Measurements from ENCODE around the gene SLC1A1. TPM values are rescaled to one million over a fixed set of nuclear protein-coding genes. Genes with fewer than 3 reads are reported as not detected.
"Not testable (repeated sequence)": the region's sequence is repeated elsewhere in the genome, so short reads cannot be mapped to it uniquely, and the experiment has no call there.

SLC1A1 gene
- total RNA-seq, 1 experiment from 2014 or later, result not detected

DNA sequence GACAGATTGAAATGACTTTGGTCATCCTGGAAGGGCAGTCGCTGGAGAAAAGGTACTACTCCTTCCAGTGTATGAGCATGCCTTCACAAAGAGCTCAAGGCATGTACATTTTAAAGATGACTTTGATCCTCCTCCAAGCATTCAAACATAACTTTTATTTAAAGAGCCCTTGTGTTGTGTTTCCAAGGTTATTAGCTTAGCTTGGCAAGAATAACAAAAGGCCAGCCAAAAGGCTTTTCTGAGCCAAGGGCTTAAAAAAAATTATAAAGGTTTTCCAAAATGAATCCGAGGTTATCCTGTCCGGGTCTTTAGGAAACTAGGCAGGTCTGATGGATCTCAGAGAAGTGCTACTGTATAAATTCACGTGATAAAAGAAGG is 100.8 kb downstream of the SLC1A1 start:
- DNase-seq, result no peak
- Histone ChIP-seq H3K36me3 (no peaks in the 10 kb centered on the region), H3K4me1 (no peaks in the 10 kb centered on the region), H3K9me3 (replicated peaks) (no peaks in the 10 kb centered on the region), H3K27me3 (no peaks in the 10 kb centered on the region), H3K27ac (no peak overlapping the region), H3K4me3 (no peak overlapping the region)

DNA sequence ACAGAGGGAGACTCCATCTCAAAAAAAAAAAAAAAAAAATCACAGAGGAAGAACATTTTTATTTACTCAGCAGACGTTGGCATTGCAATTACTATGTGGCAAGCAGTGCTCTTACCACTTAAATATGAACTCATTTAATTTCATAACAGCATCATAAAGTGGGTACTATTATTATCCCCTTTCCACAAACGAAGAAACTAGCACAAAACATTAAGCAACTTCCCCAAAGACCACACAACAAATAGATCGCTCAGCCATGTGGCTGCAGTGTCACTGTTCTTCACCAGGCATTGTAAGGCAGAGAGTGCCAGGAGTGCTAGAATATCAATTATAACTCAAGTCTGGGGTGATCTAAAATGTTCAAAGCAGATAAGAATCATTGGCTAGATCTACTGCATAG is 102.0 kb downstream of the SLC1A1 start:
- no peak overlapping the region for H3K4me3 ChIP-seq
- DNase-seq, result no peak
- H3K27ac ChIP-seq, result no peak overlapping the region

DNA sequence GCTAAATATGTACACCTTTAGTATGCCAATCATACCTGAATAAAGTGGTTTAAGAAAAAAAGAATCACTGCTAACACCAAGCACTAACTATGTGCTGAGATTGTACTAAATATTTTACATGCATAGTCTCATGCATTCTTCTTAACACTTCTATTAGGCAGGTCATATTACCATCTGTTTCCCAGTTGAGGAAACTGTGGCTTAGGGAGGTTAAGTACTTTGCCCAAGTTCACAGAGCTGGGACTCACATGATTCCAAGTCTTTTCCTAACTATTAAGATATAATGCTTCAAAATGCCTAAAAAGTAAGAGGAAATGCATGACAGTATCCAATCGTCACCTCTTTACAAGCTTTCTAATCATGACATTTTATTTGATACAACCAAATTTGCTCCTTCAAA is 102.6 kb downstream of the SLC1A1 start:
- no peak overlapping the region for H3K4me3 ChIP-seq
- no peaks in the 10 kb centered on the region for H3K9me3 ChIP-seq (replicated peaks)
- H3K27me3 ChIP-seq, result no peaks in the 10 kb centered on the region
- no peak overlapping the region for H3K27ac ChIP-seq
- DNase-seq, result no peak
- H3K36me3 ChIP-seq, result no peaks in the 10 kb centered on the region
- no peaks in the 10 kb centered on the region for H3K4me1 ChIP-seq

More for the DNA sequence above, 102.0 kb downstream of the SLC1A1 start:
- Histone ChIP-seq H3K36me3 (no peaks in the 10 kb centered on the region), H3K9me3 (replicated peaks) (no peaks in the 10 kb centered on the region), H3K4me1 (no peaks in the 10 kb centered on the region), H3K27me3 (no peaks in the 10 kb centered on the region)

- Histone ChIP-seq H3K27me3 (no peaks in the 10 kb centered on the region), H3K4me1 (no peaks in the 10 kb centered on the region), H3K9me3 (replicated peaks) (no peaks in the 10 kb centered on the region), H3K27ac (no peak overlapping the region), H3K4me3 (no peak overlapping the region), H3K36me3 (no peaks in the 10 kb centered on the region)
- no peak for DNase-seq
These were observed 104.3 kb downstream of the SLC1A1 start for GRCh38 chr9:4594545-4594944.

DNA sequence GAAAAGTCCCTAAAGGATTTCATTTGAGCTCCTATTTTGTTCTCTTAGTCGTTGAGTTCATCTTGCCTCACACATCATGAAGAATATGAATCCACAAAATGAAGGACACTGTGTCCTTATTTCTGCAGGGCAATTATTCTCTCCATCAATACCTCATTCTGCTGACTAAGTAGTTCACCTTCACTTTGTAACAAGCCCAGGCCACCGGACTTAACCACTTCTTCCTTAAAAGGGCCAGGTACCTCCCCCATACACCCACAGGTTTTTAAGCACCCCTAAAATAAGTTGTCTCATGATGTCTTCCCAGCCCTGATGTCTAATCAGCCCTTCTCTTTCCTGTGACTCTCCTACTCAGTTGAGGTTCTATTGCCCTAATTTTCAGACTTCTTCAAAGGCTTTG is 104.7 kb downstream of the SLC1A1 start:
- Histone ChIP-seq H3K4me1 (no peaks in the 10 kb centered on the region), H3K27ac (no peak overlapping the region), H3K27me3 (no peaks in the 10 kb centered on the region), H3K4me3 (no peak overlapping the region), H3K9me3 (replicated peaks) (no peaks in the 10 kb centered on the region), H3K36me3 (no peaks in the 10 kb centered on the region)
- no peak for DNase-seq

- no peak for DNase-seq
- no peaks in the 10 kb centered on the region for H3K4me1 ChIP-seq
- no peaks in the 10 kb centered on the region for H3K27me3 ChIP-seq
- no peaks in the 10 kb centered on the region for H3K9me3 ChIP-seq (replicated peaks)
- H3K27ac ChIP-seq, result no peak overlapping the region
- no peak overlapping the region for H3K4me3 ChIP-seq
- H3K36me3 ChIP-seq, result no peaks in the 10 kb centered on the region
These were observed 106.1 kb downstream of the SLC1A1 start for GRCh38 chr9:4596165-4596922.

GRCh38 chr9:4600368-4600767 is 110.1 kb downstream of the SLC1A1 start:
- no peaks in the 10 kb centered on the region for H3K9me3 ChIP-seq (replicated peaks)
- H3K4me1 ChIP-seq, result no peaks in the 10 kb centered on the region
- no peak for DNase-seq
- no peak overlapping the region for H3K4me3 ChIP-seq
- H3K27ac ChIP-seq, result no peak overlapping the region
- H3K27me3 ChIP-seq, result no peaks in the 10 kb centered on the region
- H3K36me3 ChIP-seq, result no peaks in the 10 kb centered on the region

DNA sequence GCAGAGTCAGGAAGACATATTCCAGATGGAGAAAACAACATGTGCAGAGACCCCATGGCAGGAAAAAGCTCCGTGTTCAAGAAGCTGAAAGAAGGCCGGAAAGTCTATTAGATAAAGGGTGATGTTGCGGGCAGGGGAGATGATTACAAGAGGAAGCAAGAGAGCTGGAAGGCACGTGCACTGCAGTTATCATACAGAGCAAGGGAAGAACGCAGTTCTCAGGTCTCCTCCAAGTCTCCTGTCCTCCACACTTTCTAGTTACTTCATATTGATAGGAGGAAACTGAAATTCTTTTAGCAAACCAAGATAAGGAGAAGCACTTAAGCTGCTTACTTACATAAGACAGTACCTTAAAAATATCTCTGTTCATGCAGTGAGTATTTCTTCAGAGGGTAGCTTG is 113.6 kb downstream of the SLC1A1 start:
- Histone ChIP-seq H3K9me3 (replicated peaks) (no peaks in the 10 kb centered on the region), H3K4me3 (no peak overlapping the region), H3K4me1 (no peaks in the 10 kb centered on the region), H3K27ac (no peak overlapping the region), H3K27me3 (no peaks in the 10 kb centered on the region), H3K36me3 (no peaks in the 10 kb centered on the region)
- no peak for DNase-seq

GRCh38 chr9:4604678-4605095 is 114.4 kb downstream of the SLC1A1 start:
- H3K4me3 ChIP-seq, result no peak overlapping the region
- no peaks in the 10 kb centered on the region for H3K36me3 ChIP-seq
- peak; percentile 49 to 80 for DNase-seq
- no peaks in the 10 kb centered on the region for H3K9me3 ChIP-seq (replicated peaks)
- no peaks in the 10 kb centered on the region for H3K27me3 ChIP-seq
- H3K27ac ChIP-seq, result no peak overlapping the region
- H3K4me1 ChIP-seq, result no peaks in the 10 kb centered on the region

DNA sequence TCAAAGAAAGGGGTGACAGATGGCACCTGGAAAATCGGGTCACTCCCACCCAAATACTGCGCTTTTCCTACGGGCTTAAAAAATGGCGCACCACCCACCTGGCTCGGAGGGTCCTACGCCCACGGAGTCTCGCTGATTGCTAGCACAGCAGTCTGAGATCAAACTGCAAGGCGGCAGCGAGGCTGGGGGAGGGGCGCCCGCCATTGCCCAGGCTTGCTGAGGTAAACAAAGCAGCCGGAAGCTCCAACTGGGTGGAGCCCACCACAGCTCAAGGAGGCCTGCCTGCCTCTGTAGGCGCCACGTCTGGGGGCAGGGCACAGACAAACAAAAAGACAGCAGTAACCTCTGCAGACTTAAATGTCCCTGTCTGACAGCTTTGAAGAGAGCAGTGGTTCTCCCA is 115.8 kb downstream of the SLC1A1 start:
- DNase-seq; H3K27me3 ChIP-seq; H3K9me3 ChIP-seq (replicated peaks); H3K4me3 ChIP-seq; H3K4me1 ChIP-seq; H3K36me3 ChIP-seq; H3K27ac ChIP-seq: not testable (repeated sequence)

- H3K4me3 ChIP-seq, result no peak overlapping the region
- DNase-seq, result no peak
- no peaks in the 10 kb centered on the region for H3K27me3 ChIP-seq
- no peak overlapping the region for H3K27ac ChIP-seq
- no peaks in the 10 kb centered on the region for H3K9me3 ChIP-seq (replicated peaks)
- no peaks in the 10 kb centered on the region for H3K36me3 ChIP-seq
- no peaks in the 10 kb centered on the region for H3K4me1 ChIP-seq
These were observed 124.4 kb downstream of the SLC1A1 start for GRCh38 chr9:4614627-4615026.

- H3K27me3 ChIP-seq, result no peaks in the 10 kb centered on the region
- H3K36me3 ChIP-seq, result no peaks in the 10 kb centered on the region
- no peak overlapping the region for H3K4me3 ChIP-seq
- no peak for DNase-seq
- H3K4me1 ChIP-seq, result no peaks in the 10 kb centered on the region
- no peak overlapping the region for H3K27ac ChIP-seq
- H3K9me3 ChIP-seq (replicated peaks), result no peaks in the 10 kb centered on the region
These were observed 125.0 kb downstream of the SLC1A1 start for GRCh38 chr9:4615251-4615650.

DNA sequence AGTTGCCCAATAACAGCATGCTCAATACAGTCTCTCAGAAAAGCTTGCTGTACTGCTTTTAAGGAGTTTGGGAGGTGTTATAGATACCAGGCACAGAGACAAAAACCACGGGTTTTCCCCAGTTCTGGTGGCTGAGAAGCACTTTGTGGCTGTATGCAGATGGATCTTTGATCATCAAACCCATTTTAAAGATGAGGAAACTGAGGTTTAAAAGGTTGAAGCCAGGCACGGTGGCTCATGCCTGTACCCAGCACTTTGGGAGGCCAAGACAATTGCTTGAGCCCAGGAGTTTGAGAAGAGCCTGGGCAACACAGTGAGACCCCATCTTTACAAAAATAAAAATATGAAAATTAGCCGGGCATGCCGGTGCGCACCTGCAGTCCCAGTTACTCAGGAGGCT is 125.5 kb downstream of the SLC1A1 start:
- Histone ChIP-seq H3K36me3 (no peaks in the 10 kb centered on the region), H3K4me1 (no peaks in the 10 kb centered on the region), H3K27me3 (no peaks in the 10 kb centered on the region), H3K4me3 (no peak overlapping the region), H3K27ac (no peak overlapping the region), H3K9me3 (replicated peaks) (no peaks in the 10 kb centered on the region)
- no peak for DNase-seq

DNA sequence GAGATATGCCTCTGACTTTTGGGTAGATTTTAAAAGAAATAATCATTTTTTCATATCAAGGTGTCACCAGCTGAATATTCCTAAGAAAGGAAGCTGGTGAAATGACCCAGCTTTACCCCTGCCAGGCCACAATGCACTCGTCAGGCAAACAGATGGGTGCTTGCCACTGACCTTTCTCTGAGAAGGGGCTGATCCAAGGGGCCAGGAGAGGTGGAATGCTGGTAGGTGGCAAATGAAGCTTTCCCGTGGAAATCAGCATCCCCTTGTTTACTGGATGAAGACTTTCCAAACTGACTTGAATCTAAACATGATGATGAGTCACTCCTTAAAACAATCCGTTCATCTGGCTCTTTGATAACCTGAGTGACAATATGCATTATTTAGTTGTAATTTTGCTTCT is 127.5 kb downstream of the SLC1A1 start:
- H3K4me3 ChIP-seq, result no peak overlapping the region
- no peak overlapping the region for H3K27ac ChIP-seq
- no peak for DNase-seq
- no peaks in the 10 kb centered on the region for H3K9me3 ChIP-seq (replicated peaks)
- no peaks in the 10 kb centered on the region for H3K36me3 ChIP-seq
- no peaks in the 10 kb centered on the region for H3K27me3 ChIP-seq
- no peaks in the 10 kb centered on the region for H3K4me1 ChIP-seq

- DNase-seq, result no peak
These were observed 128.4 kb downstream of the SLC1A1 start for GRCh38 chr9:4618700-4619099.

DNA sequence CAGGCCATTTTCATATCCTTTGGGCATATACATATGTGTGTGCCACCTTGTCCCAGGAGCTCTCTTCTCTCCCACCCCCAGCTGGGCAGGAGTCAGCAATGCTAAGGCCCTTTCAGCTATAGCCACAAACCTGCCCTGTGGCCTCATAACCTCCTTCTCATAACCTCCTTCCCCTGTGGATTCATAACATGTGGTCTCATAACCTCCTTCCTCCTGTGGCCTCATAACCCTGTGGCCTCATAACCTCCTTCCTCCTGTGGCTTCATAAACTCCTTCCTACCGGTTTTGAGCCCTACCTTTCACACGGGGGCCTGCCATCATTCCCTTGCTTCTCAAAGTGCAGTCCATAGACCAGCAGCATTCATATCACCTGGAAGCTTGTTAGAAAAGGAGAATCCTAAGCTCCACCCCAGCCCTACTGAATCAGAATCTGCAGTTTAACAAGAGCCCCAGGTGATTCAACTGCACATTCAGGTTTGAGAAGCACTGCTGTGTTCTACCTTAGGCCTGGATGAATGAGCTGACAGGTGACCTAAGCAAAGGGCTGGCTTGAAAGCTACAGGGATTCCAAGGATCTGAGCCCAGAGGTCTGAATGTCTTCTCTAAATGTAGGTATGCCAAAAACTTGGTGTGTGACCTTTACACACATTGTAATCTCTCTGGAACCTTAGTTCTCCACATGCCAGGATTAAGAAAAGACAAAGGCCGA is 129.9 kb downstream of the SLC1A1 start:
- H3K27ac ChIP-seq, result no peak overlapping the region
- H3K36me3 ChIP-seq, result no peaks in the 10 kb centered on the region
- H3K4me1 ChIP-seq, result no peaks in the 10 kb centered on the region
- H3K9me3 ChIP-seq (replicated peaks), result no peaks in the 10 kb centered on the region
- H3K4me3 ChIP-seq, result no peak overlapping the region
- H3K27me3 ChIP-seq, result no peaks in the 10 kb centered on the region
- no peak for DNase-seq

More at GRCh38 chr9:4618700-4619099, 128.4 kb downstream of the SLC1A1 start:
- H3K4me1 ChIP-seq, result no peaks in the 10 kb centered on the region
- no peak overlapping the region for H3K4me3 ChIP-seq
- no peaks in the 10 kb centered on the region for H3K36me3 ChIP-seq
- H3K27ac ChIP-seq, result no peak overlapping the region
- H3K9me3 ChIP-seq (replicated peaks), result no peaks in the 10 kb centered on the region
- no peaks in the 10 kb centered on the region for H3K27me3 ChIP-seq
